Tibial nerve (tissue), 3 donors: ENCODE data around the gene B4GALT2.

ENCODE experiments used
- CTCF ChIP-seq, 5 experiments: fragments of 200-600 bp in 3 of 5; fragments of 450-650 bp in 2 of 5; sonication (generic) in 3 of 5; IDR thresholded peaks; one replicate each; pipeline ENCODE4 v1.5.1; 2016 to 2019; ENCODE audit warnings: antibody characterized with exemption in 5 of 5, mild to moderate bottlenecking in 3 of 5, moderate library complexity in 2 of 5
- POLR2A ChIP-seq, 2 donors: fragments of 450-650 bp; IDR thresholded peaks; one replicate each; pipeline ENCODE4 v1.6.1; 2017; ENCODE audit warnings: antibody characterized with exemption in 2 of 2, mild to moderate bottlenecking in 2 of 2, moderate library complexity in 2 of 2

DNA sequence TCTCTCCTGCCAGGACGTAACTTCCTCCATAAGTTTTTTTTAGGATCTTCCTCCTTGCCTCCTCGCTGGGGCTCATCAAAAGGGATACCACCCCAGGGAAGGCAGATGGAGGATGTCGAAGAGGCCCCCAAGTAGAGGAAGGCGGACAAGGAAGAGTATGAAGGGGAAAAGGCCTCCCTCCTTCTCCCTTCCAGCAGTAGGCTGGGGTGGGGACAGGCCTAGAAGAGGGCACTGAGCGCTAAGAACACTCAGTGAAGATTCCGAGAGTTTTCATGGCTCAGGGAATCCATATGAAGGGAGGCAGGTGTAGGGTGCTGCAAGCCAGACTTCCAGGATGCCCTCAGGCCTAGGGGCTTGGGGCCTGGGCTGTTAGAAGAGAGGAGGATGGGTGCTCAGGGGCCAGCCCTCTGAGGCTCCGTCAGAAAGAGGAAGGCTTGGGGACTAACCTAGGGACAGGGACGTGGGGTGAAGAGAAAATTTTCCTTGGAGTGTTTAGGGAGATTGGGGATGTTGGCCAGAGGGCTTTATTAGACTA lies 54.1 kb downstream of the B4GALT2 start:
- TF ChIP-seq CTCF (IDR thresholded peaks at IDR 0.05) (no peak), POLR2A (IDR thresholded peaks at IDR 0.05) (no peak)
